ENCODE results near the gene ZFAND2A.
"Not testable (repeated sequence)": the region's sequence is repeated elsewhere in the genome, so short reads cannot be mapped to it uniquely, and the experiment has no call there.

The ZFAND2A gene

DNA sequence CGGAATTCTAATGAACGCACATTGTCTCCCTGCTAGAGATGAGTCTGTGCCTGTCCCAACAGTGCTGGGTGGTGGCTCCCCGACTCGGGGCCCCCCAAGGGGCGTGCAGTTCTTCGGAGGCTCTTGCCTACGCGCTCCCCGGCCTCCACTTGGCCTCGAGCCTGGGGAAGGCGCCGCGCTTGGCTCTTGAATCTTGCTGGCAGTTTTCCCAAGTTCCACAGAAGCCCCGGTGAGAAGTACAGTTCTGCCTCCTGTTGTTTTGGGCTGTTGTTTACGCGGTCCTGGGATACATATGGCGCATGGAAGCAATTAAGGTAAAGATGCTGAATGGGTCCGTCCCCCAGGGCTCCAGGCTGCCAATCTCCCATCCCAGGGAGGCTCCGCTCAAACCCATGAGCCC is 40.0 kb upstream of the ZFAND2A start:
- DNase-seq (ENCODE audit: low read depth), result no peak
- no peak overlapping the region for H3K4me3 ChIP-seq (ENCODE audit: low read depth, low read length)
- TF ChIP-seq MYC (IDR thresholded peaks at IDR 0.05; ENCODE audit: low read depth, low read length), result no peak
- TF ChIP-seq POLR2A (IDR thresholded peaks at IDR 0.05; ENCODE audit: extremely low read depth, insufficient read length), result no peak
- TF ChIP-seq, protein P1, sequence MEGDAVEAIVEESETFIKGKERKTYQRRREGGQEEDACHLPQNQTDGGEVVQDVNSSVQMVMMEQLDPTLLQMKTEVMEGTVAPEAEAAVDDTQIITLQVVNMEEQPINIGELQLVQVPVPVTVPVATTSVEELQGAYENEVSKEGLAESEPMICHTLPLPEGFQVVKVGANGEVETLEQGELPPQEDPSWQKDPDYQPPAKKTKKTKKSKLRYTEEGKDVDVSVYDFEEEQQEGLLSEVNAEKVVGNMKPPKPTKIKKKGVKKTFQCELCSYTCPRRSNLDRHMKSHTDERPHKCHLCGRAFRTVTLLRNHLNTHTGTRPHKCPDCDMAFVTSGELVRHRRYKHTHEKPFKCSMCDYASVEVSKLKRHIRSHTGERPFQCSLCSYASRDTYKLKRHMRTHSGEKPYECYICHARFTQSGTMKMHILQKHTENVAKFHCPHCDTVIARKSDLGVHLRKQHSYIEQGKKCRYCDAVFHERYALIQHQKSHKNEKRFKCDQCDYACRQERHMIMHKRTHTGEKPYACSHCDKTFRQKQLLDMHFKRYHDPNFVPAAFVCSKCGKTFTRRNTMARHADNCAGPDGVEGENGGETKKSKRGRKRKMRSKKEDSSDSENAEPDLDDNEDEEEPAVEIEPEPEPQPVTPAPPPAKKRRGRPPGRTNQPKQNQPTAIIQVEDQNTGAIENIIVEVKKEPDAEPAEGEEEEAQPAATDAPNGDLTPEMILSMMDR (IDR thresholded peaks at IDR 0.05; ENCODE audit: low read depth, low read length), result no peak
- TF ChIP-seq, protein P2, sequence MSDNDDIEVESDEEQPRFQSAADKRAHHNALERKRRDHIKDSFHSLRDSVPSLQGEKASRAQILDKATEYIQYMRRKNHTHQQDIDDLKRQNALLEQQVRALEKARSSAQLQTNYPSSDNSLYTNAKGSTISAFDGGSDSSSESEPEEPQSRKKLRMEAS (IDR thresholded peaks at IDR 0.05; ENCODE audit: low read depth, low read length), result no peak

- H3K4me3 ChIP-seq (ENCODE audit: low read depth, low read length), result no peak overlapping the region
- TF ChIP-seq MYC (IDR thresholded peaks at IDR 0.05; ENCODE audit: low read depth, low read length) (no peak), POLR2A (IDR thresholded peaks at IDR 0.05; ENCODE audit: extremely low read depth, insufficient read length) (no peak)
- TF ChIP-seq, protein P1 (IDR thresholded peaks at IDR 0.05; ENCODE audit: low read depth, low read length), result no peak
- TF ChIP-seq, protein P2 (IDR thresholded peaks at IDR 0.05; ENCODE audit: low read depth, low read length), result no peak
- peak; percentile 52 for DNase-seq (ENCODE audit: low read depth)
Measured at GRCh38 chr7:1197997-1198625, 38.1 kb upstream of the ZFAND2A start.

DNA sequence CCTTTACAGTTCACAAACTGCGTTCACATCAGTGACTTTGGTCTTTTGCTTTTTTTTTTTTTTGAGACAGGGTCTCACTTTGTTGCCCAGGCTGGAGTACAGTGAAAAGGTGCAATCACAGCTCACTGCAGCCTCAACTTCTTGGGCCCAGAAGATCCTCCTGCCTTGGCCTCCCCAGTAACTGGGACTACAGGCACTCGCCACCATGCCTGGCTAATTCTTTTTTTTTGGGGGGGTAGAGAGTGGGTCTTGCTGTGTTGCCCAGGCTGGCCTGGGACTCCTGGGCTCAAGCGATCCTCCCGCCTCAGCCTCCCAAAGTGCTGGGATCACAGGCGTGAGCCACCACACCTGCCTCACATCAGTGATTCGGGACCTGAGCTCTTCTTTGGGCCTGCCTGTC is 37.0 kb upstream of the ZFAND2A start:
- H3K4me3 ChIP-seq (ENCODE audit: low read depth, low read length), result no peak overlapping the region
- TF ChIP-seq MYC (IDR thresholded peaks at IDR 0.05; ENCODE audit: low read depth, low read length) (no peak), POLR2A (IDR thresholded peaks at IDR 0.05; ENCODE audit: extremely low read depth, insufficient read length) (no peak)
- TF ChIP-seq, protein P1 (IDR thresholded peaks at IDR 0.05; ENCODE audit: low read depth, low read length), result no peak
- TF ChIP-seq, protein P2 (IDR thresholded peaks at IDR 0.05; ENCODE audit: low read depth, low read length), result no peak
- no peak for DNase-seq (ENCODE audit: low read depth)

DNA sequence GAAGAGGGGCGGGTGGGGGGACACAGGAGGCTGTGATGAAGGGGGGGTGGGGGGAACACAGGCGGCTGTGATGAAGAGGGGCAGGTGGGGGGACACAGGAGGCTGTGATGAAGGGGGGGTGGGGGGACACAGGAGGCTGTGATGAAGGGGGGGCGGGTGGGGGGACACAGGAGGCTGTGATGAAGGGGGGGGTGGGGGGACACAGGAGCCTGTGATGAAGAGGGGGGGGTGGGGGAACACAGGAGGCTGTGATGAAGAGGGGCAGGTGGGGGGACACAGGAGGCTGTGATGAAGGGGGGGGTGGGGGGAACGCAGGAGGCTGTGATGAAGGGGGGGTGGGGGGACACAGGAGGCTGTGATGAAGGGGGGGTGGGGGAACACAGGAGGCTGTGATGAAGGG is 36.4 kb upstream of the ZFAND2A start:
- H3K4me3 ChIP-seq (ENCODE audit: low read depth, low read length), result not testable (repeated sequence)
- DNase-seq (ENCODE audit: low read depth), result peak; percentile 45

- no peak overlapping the region for H3K4me3 ChIP-seq (ENCODE audit: low read depth, low read length)
- TF ChIP-seq MYC (IDR thresholded peaks at IDR 0.05; ENCODE audit: low read depth, low read length) (peak; percentile 92), POLR2A (IDR thresholded peaks at IDR 0.05; ENCODE audit: extremely low read depth, insufficient read length) (no peak)
- TF ChIP-seq, protein P1 (IDR thresholded peaks at IDR 0.05; ENCODE audit: low read depth, low read length), result peak; percentile 73
- TF ChIP-seq, protein P2 (IDR thresholded peaks at IDR 0.05; ENCODE audit: low read depth, low read length), result peak; percentile 85
- peak; percentile 81 for DNase-seq (ENCODE audit: low read depth)
Measured at GRCh38 chr7:1193593-1194424, 33.8 kb upstream of the ZFAND2A start.

- TF ChIP-seq MYC (IDR thresholded peaks at IDR 0.05; ENCODE audit: low read depth, low read length) (peak; percentile 34; the same call in 1 of the 2 replicates), POLR2A (IDR thresholded peaks at IDR 0.05; ENCODE audit: extremely low read depth, insufficient read length) (peak; percentile 17)
- TF ChIP-seq, protein P1 (IDR thresholded peaks at IDR 0.05; ENCODE audit: low read depth, low read length), result no peak
- TF ChIP-seq, protein P2 (IDR thresholded peaks at IDR 0.05; ENCODE audit: low read depth, low read length), result no peak
- DNase-seq (ENCODE audit: low read depth), result peak; percentile 99
- H3K4me3 ChIP-seq (ENCODE audit: low read depth, low read length), result peak overlapping the region; percentile 46
Measured at GRCh38 chr7:1192171-1192676, 32.2 kb upstream of the ZFAND2A start.
